Esophagus squamous epithelium (tissue), 5 donors: ENCODE measurements around the gene DOCK2. TPM values are rescaled to one million over a fixed set of nuclear protein-coding genes. Genes with fewer than 3 reads are reported as not detected.

Source experiments
- DNase-seq: peaks from one replicate; lab custom pipeline; 2025; lab: John Stamatoyannopoulos, UW
- H3K27ac ChIP-seq, 4 donors: fragments of 200-600 bp; sonication (generic); one replicate each; pipeline ENCODE4 v1.5.1; 2016 to 2019; ENCODE audit warnings: mild to moderate bottlenecking in 1 of 4
- H3K27me3 ChIP-seq, 4 donors: fragments of 200-600 bp; sonication (generic); 1 replicate in 3 of 4; 2 replicates in 1 of 4; pipeline versions ENCODE4 v1.5.1 to v1.6.0; 2017 to 2021; ENCODE audit warnings: antibody characterized with exemption in 1 of 4
- H3K36me3 ChIP-seq, 3 donors: fragments of 200-600 bp; sonication (generic); one replicate each; pipeline ENCODE4 v1.5.1; 2016 to 2019
- H3K4me1 ChIP-seq, 3 donors: fragments of 200-600 bp; sonication (generic); one replicate each; pipeline ENCODE4 v1.5.1; 2017 to 2019
- H3K4me3 ChIP-seq, 4 donors: fragments of 200-600 bp; sonication (generic); 1 replicate in 3 of 4; 2 replicates in 1 of 4; pipeline ENCODE4 v1.5.1; 2016 to 2019; ENCODE audit warnings: mild to moderate bottlenecking in 2 of 4, moderate library complexity in 1 of 4
- H3K9me3 ChIP-seq, 3 donors: fragments of 200-600 bp; sonication (generic); one replicate each; pipeline ENCODE4 v1.5.1; 2016 to 2019
- CTCF ChIP-seq, 6 experiments: fragments of 450-650 bp in 4 of 6; fragments of 200-600 bp in 2 of 6; sonication (generic) in 2 of 6; IDR thresholded peaks; one replicate each; pipeline ENCODE4 v1.5.1; 2016 to 2019; ENCODE audit warnings: antibody characterized with exemption in 6 of 6, mild to moderate bottlenecking in 4 of 6, moderate library complexity in 4 of 6
- POLR2A ChIP-seq, 4 donors: fragments of 450-650 bp; IDR thresholded peaks; one replicate each; pipeline ENCODE4 v1.6.1; 2017; ENCODE audit warnings: antibody characterized with exemption in 4 of 4, mild to moderate bottlenecking in 4 of 4, moderate library complexity in 3 of 4
- WGBS, 2 donors: methylation state at CpG; one replicate each; pipeline ENCODE4 v1.1.5; 2018; 5-methylcytosine and 5-hydroxymethylcytosine counted together
- intact Hi-C: fragments of 100-400 bp; cut with DNase I; formaldehyde crosslinking; loops from one replicate; pipeline ENCODE4 v1.15.0; 2022
- total RNA-seq, 4 donors: library from RNA; depleted of rRNA; stranded (reverse); fragments of >200 nt; gene quantifications; one replicate each; pipeline ENCODE4 v1.1.0, GENCODE V29; 2016
- donor health status: DM: yes; HTN: yes; CAD: no.

Gene DOCK2
- total RNA-seq, 4 donors from 2014 or later = 4.1 to 14.5 (median 10.0) TPM

GRCh38 chr5:169908864-169909263 lies 271.8 kb downstream of the DOCK2 start:
- WGBS, 2 donors = 17 to 75% methylated on average over 1 of the region's 1 CpG
- Histone ChIP-seq H3K27me3 (no peaks in the 10 kb centered on the region), H3K4me1 (no peaks in the 10 kb centered on the region), H3K9me3 (no peaks in the 10 kb centered on the region), H3K36me3 (no peaks in the 10 kb centered on the region), H3K27ac (no peak overlapping the region), H3K4me3 (no peak overlapping the region)
- TF ChIP-seq POLR2A (IDR thresholded peaks at IDR 0.05) (no peak), CTCF (IDR thresholded peaks at IDR 0.05) (no peak)
- DNase-seq = no peak
- intact Hi-C loops = no loop called here

- no peak for DNase-seq
- 81% methylated on average over 3 of the region's 3 CpGs; no CpG with 5 or more reads in 1 of the 2 donors for WGBS, 2 donors
- Histone ChIP-seq H3K4me3 (no peak overlapping the region), H3K27ac (no peak overlapping the region), H3K4me1 (no peaks in the 10 kb centered on the region), H3K27me3 (no peaks in the 10 kb centered on the region), H3K36me3 (no peaks in the 10 kb centered on the region), H3K9me3 (no peaks in the 10 kb centered on the region)
- intact Hi-C loops = no loop called here
- TF ChIP-seq POLR2A (IDR thresholded peaks at IDR 0.05) = no peak
- TF ChIP-seq CTCF (IDR thresholded peaks at IDR 0.05) = no peak
These were observed 272.9 kb downstream of the DOCK2 start for GRCh38 chr5:169909945-169910344.

GRCh38 chr5:169910393-169910792 lies 273.3 kb downstream of the DOCK2 start:
- H3K27ac ChIP-seq = no peak overlapping the region
- 76 to 93% methylated on average over 2 to 3 of the region's 5 CpGs for WGBS, 2 donors
- H3K4me3 ChIP-seq = no peak overlapping the region
- no peaks in the 10 kb centered on the region for H3K4me1 ChIP-seq
- no peak for DNase-seq
- H3K36me3 ChIP-seq = no peaks in the 10 kb centered on the region
- no peaks in the 10 kb centered on the region for H3K9me3 ChIP-seq
- intact Hi-C loops = no loop called here
- no peak for TF ChIP-seq POLR2A (IDR thresholded peaks at IDR 0.05)
- TF ChIP-seq CTCF (IDR thresholded peaks at IDR 0.05) = no peak
- H3K27me3 ChIP-seq = no peaks in the 10 kb centered on the region

- DNase-seq = no peak
- H3K9me3 ChIP-seq = no peaks in the 10 kb centered on the region
- H3K27me3 ChIP-seq = no peaks in the 10 kb centered on the region
- TF ChIP-seq CTCF (IDR thresholded peaks at IDR 0.05) (no peak), POLR2A (IDR thresholded peaks at IDR 0.05) (no peak)
- no peak overlapping the region for H3K4me3 ChIP-seq
- no peak overlapping the region for H3K27ac ChIP-seq
- no peaks in the 10 kb centered on the region for H3K36me3 ChIP-seq
- WGBS, 2 donors = 66 to 72% methylated on average over 4 of the region's 4 CpGs
- intact Hi-C loops = no loop called here
- no peaks in the 10 kb centered on the region for H3K4me1 ChIP-seq
These were observed 274.6 kb downstream of the DOCK2 start for GRCh38 chr5:169911448-169912212.

DNA sequence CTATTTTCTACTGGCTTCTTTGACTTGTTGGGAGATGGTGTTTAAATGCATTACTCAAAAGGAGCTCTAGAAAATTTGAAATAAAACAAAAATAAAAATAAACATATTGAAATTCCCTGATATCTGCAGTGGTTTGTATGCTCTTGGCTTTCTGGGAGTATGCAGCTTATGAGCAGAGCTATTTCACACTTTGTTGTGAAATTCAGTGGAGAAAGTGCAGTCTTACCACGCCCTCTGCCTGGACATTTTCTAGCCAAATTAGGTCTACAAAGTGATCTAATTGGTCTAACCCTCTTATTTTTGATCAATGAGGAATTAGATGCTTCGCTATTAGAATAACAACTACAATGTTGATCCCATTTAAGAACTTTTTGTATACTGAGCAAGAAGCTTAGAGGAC lies 276.4 kb downstream of the DOCK2 start:
- H3K4me1 ChIP-seq = no peaks in the 10 kb centered on the region
- TF ChIP-seq POLR2A (IDR thresholded peaks at IDR 0.05) = no peak
- no peak for TF ChIP-seq CTCF (IDR thresholded peaks at IDR 0.05)
- H3K27me3 ChIP-seq = no peaks in the 10 kb centered on the region
- H3K27ac ChIP-seq = no peak overlapping the region
- intact Hi-C loops = no loop called here
- H3K9me3 ChIP-seq = no peaks in the 10 kb centered on the region
- 51 to 58% methylated on average over 2 of the region's 2 CpGs for WGBS, 2 donors
- H3K36me3 ChIP-seq = no peaks in the 10 kb centered on the region
- no peak overlapping the region for H3K4me3 ChIP-seq
- no peak for DNase-seq
